AG04450 (cell line): ENCODE data around the gene OR52K1. TPM values are rescaled to one million over a fixed set of nuclear protein-coding genes. Genes with fewer than 3 reads are reported as not detected.

Experiments
- CTCF ChIA-PET: fragments of 300-600, 350-600 bp; formaldehyde crosslinking; extraction: SDS; loops from one replicate; lab custom pipeline; 2022; ENCODE audit warnings: antibody characterized with exemption, inconsistent platforms; lab: Charles Lee
- POLR2A ChIA-PET: fragments of 350-600 bp; formaldehyde crosslinking; extraction: SDS; loops from one replicate; lab custom pipeline; 2021; ENCODE audit warnings: antibody characterized with exemption, inconsistent platforms; lab: Yijun Ruan, JAX
- DNase-seq: peaks from one replicate; pipeline ENCODE4 v3.0.0-alpha.2; 2011; ENCODE audit warnings: low read depth, low spot score
- H3K27ac ChIP-seq: one replicate; pipeline ENCODE4 v1.5.1; 2012; ENCODE audit warnings: low read depth, low read length, control low read depth
- H3K27me3 ChIP-seq: one replicate; pipeline ENCODE4 v1.6.0; 2012; ENCODE audit warnings: low read length; ENCODE audit not compliant: control insufficient read depth, insufficient read depth
- H3K4me3 ChIP-seq: 2 replicates; pipeline ENCODE4 v1.5.1; 2011; ENCODE audit warnings: mild to moderate bottlenecking, low read depth, low read length, control low read depth
- H3K9me3 ChIP-seq: 2 replicates; pipeline ENCODE4 v1.5.1; 2012; ENCODE audit warnings: low read length; ENCODE audit not compliant: control insufficient read depth, insufficient read depth
- CTCF ChIP-seq: IDR thresholded peaks from 2 replicates; pipeline ENCODE4 v1.5.1; 2011; ENCODE audit warnings: low read depth, low read length, control low read depth, inconsistent platforms
- polyA plus RNA-seq: library from polyadenylated mRNA; depleted of rRNA; stranded (reverse); fragments of >200 nt; gene quantifications from 2 replicates; pipeline ENCODE4 v1.2.3, GENCODE V29; 2011

The OR52K1 gene
- polyA plus RNA-seq, 1 experiment: not detected

GRCh38 chr11:4443232-4443891 lies 39.1 kb upstream of the OR52K1 start:
- H3K9me3 ChIP-seq: no peaks in the 10 kb centered on the region
- TF ChIP-seq CTCF: no peak
- H3K4me3 ChIP-seq: no peak overlapping the region
- POLR2A ChIA-PET: no interaction called here
- H3K27me3 ChIP-seq: no peaks in the 10 kb centered on the region
- DNase-seq: no peak
- CTCF ChIA-PET: no interaction called here
- no peak overlapping the region for H3K27ac ChIP-seq

- ChIA-PET CTCF (no interaction called here), POLR2A (no interaction called here)
- Histone ChIP-seq H3K9me3 (no peaks in the 10 kb centered on the region), H3K27me3 (no peaks in the 10 kb centered on the region), H3K27ac (no peak within 1 kb of the TSS), H3K4me3 (no peak within 1 kb of the TSS)
- DNase-seq: no peak
- TF ChIP-seq CTCF: no peak
These were observed 33.5 kb upstream of the OR52K1 start, which contains the start of gene OR52K2 for GRCh38 chr11:4448995-4449394. Gene OR52K2, plus strand, starts transcription at chr11:4449295. Its CDS starts 45 bp downstream, at chr11:4449340.

- no peak overlapping the region for H3K4me3 ChIP-seq
- no peaks in the 10 kb centered on the region for H3K9me3 ChIP-seq
- CTCF ChIA-PET: no interaction called here
- no peak overlapping the region for H3K27ac ChIP-seq
- TF ChIP-seq CTCF: no peak
- no peak for DNase-seq
- H3K27me3 ChIP-seq: no peaks in the 10 kb centered on the region
- POLR2A ChIA-PET: no interaction called here
These were observed 29.3 kb upstream of the OR52K1 start for GRCh38 chr11:4453118-4453517.

GRCh38 chr11:4454021-4454420 lies 28.4 kb upstream of the OR52K1 start:
- no peaks in the 10 kb centered on the region for H3K9me3 ChIP-seq
- POLR2A ChIA-PET: no interaction called here
- CTCF ChIA-PET: no interaction called here
- no peaks in the 10 kb centered on the region for H3K27me3 ChIP-seq
- DNase-seq: no peak
- H3K4me3 ChIP-seq: no peak overlapping the region
- no peak overlapping the region for H3K27ac ChIP-seq
- no peak for TF ChIP-seq CTCF

GRCh38 chr11:4455419-4455818 lies 27.0 kb upstream of the OR52K1 start:
- Histone ChIP-seq H3K27me3 (no peaks in the 10 kb centered on the region), H3K27ac (no peak overlapping the region), H3K4me3 (no peak overlapping the region), H3K9me3 (no peaks in the 10 kb centered on the region)
- DNase-seq: no peak
- no peak for TF ChIP-seq CTCF
- CTCF ChIA-PET: no interaction called here
- POLR2A ChIA-PET: no interaction called here
